GM12865 (cell line): ENCODE measurements around the gene DAZAP1.

Experiments used
- DNase-seq: peaks from one replicate; pipeline ENCODE4 v3.0.0; 2010; ENCODE audit warnings: low read depth
- H3K4me3 ChIP-seq: 2 replicates; pipeline ENCODE4 v1.5.1; 2011; ENCODE audit warnings: mild to moderate bottlenecking, low read depth, low read length, control low read depth
- CTCF ChIP-seq: IDR thresholded peaks from 2 replicates; pipeline ENCODE4 v1.5.1; 2011; ENCODE audit warnings: low read length, control low read depth, low read depth, inconsistent platforms; ENCODE audit not compliant: insufficient read depth; ENCODE audit errors: missing control alignments

Gene DAZAP1

GRCh38 chr19:1370579-1371361, 36.6 kb upstream of the DAZAP1 start:
- DNase-seq: no peak

GRCh38 chr19:1373042-1373533, 34.3 kb upstream of the DAZAP1 start:
- no peak for TF ChIP-seq CTCF
- H3K4me3 ChIP-seq: no peak overlapping the region
- no peak for DNase-seq

More at GRCh38 chr19:1370579-1371361, 36.6 kb upstream of the DAZAP1 start:
- no peak for TF ChIP-seq CTCF
- H3K4me3 ChIP-seq: no peak overlapping the region

- no peak for TF ChIP-seq CTCF
- DNase-seq: no peak
- no peak overlapping the region for H3K4me3 ChIP-seq
Measured at GRCh38 chr19:1373534-1374249, 33.7 kb upstream of the DAZAP1 start.

- TF ChIP-seq CTCF: no peak
- H3K4me3 ChIP-seq: no peak overlapping the region
- no peak for DNase-seq
Measured at GRCh38 chr19:1374250-1374577, 33.2 kb upstream of the DAZAP1 start.

- H3K4me3 ChIP-seq: no peak overlapping the region
- no peak for TF ChIP-seq CTCF
- no peak for DNase-seq
Measured at GRCh38 chr19:1376415-1376805, 31.0 kb upstream of the DAZAP1 start.

GRCh38 chr19:1377176-1377964, 30.0 kb upstream of the DAZAP1 start:
- DNase-seq: no peak
- TF ChIP-seq CTCF: no peak
- H3K4me3 ChIP-seq: no peak overlapping the region
